HG03521 (cell line): ENCODE data around the gene ENOX1.

Experiments used
- ATAC-seq: cut with Tn5 transposase; IDR thresholded peaks from one replicate; pipeline ENCODE4 v1.9.1; 2021; ENCODE audit warnings: mild to moderate bottlenecking, moderate library complexity; ENCODE audit not compliant: unreplicated experiment

ENOX1 gene

GRCh38 chr13:43749503-43749902 lies 37.3 kb downstream of the ENOX1 start:
- ATAC-seq = no peak

GRCh38 chr13:43744261-43745031 lies 42.3 kb downstream of the ENOX1 start:
- no peak for ATAC-seq

- ATAC-seq = no peak
Observed at GRCh38 chr13:43742911-43743310, 43.9 kb downstream of the ENOX1 start.

- ATAC-seq = no peak
Observed at GRCh38 chr13:43737392-43737923, 49.3 kb downstream of the ENOX1 start.

GRCh38 chr13:43732726-43733125 lies 54.0 kb downstream of the ENOX1 start:
- no peak for ATAC-seq

- no peak for ATAC-seq
Observed at GRCh38 chr13:43731296-43731695, 55.5 kb downstream of the ENOX1 start.

GRCh38 chr13:43730642-43731041 lies 56.1 kb downstream of the ENOX1 start:
- no peak for ATAC-seq

- no peak for ATAC-seq
Observed at GRCh38 chr13:43728421-43728820, 58.4 kb downstream of the ENOX1 start.

- ATAC-seq = no peak
Observed at GRCh38 chr13:43727856-43728255, 58.9 kb downstream of the ENOX1 start.

- ATAC-seq = no peak
Observed at GRCh38 chr13:43725460-43725859, 61.3 kb downstream of the ENOX1 start.

- no peak for ATAC-seq
Observed at GRCh38 chr13:43720780-43721397, 65.9 kb downstream of the ENOX1 start.

GRCh38 chr13:43698758-43699157 lies 88.0 kb downstream of the ENOX1 start:
- no peak for ATAC-seq

- ATAC-seq = no peak
Observed at GRCh38 chr13:43698009-43698408, 88.8 kb downstream of the ENOX1 start.

GRCh38 chr13:43697323-43697722 lies 89.4 kb downstream of the ENOX1 start:
- ATAC-seq = no peak

- no peak for ATAC-seq
Observed at GRCh38 chr13:43694146-43694664, 92.6 kb downstream of the ENOX1 start.

GRCh38 chr13:43693639-43694038 lies 93.1 kb downstream of the ENOX1 start:
- ATAC-seq = no peak

- ATAC-seq = no peak
Observed at GRCh38 chr13:43688227-43688907, 98.4 kb downstream of the ENOX1 start.

- ATAC-seq = no peak
Observed at GRCh38 chr13:43687038-43687437, 99.7 kb downstream of the ENOX1 start.

GRCh38 chr13:43686557-43686956 lies 100.2 kb downstream of the ENOX1 start:
- no peak for ATAC-seq

- ATAC-seq = no peak
Observed at GRCh38 chr13:43684963-43685725, 101.6 kb downstream of the ENOX1 start.

- ATAC-seq = no peak
Observed at GRCh38 chr13:43682701-43683100, 104.1 kb downstream of the ENOX1 start.
